SJCRH30 (cell line): ENCODE data around the gene NR2C2. TPM values are rescaled to one million over a fixed set of nuclear protein-coding genes. Genes with fewer than 3 reads are reported as not detected.

Source experiments
- DNase-seq, 2 experiments: peaks; one replicate each; pipeline ENCODE4 v3.0.0-alpha.2; 2015 to 2020
- H3K27ac ChIP-seq: fragments of 250-450 bp; sonication (Bioruptor Pico); 2 replicates; pipeline ENCODE4 v1.5.1; 2020; ENCODE audit warnings: mild to moderate bottlenecking, moderate library complexity
- H3K27me3 ChIP-seq: fragments of 250-450 bp; sonication (Bioruptor Pico); 2 replicates; pipeline ENCODE4 v1.5.1; 2020; ENCODE audit warnings: mild to moderate bottlenecking, moderate library complexity
- H3K36me3 ChIP-seq: fragments of 250-450 bp; sonication (Bioruptor Pico); 2 replicates; pipeline ENCODE4 v1.5.1; 2020; ENCODE audit warnings: mild to moderate bottlenecking, moderate library complexity
- H3K4me1 ChIP-seq: fragments of 250-450 bp; sonication (Bioruptor Pico); 2 replicates; pipeline ENCODE4 v1.5.1; 2020; ENCODE audit warnings: mild to moderate bottlenecking, moderate library complexity
- H3K4me3 ChIP-seq: fragments of 250-450 bp; sonication (Bioruptor Pico); 2 replicates; pipeline ENCODE4 v1.5.1; 2020; ENCODE audit warnings: mild to moderate bottlenecking, moderate library complexity
- H3K9me3 ChIP-seq: fragments of 250-450 bp; sonication (Bioruptor Pico); replicated peaks from 2 replicates; pipeline ENCODE4 v1.5.1; 2020; ENCODE audit warnings: mild to moderate bottlenecking, moderate library complexity
- total RNA-seq: library from RNA; depleted of rRNA; stranded (reverse); fragments of >200 nt; shearing (Covaris generic); gene quantifications from 2 replicates; pipeline ENCODE4 v1.2.3, GENCODE V29; 2014

The NR2C2 gene
- total RNA-seq, 1 experiment from 2014 or later = 27.2 TPM

DNA sequence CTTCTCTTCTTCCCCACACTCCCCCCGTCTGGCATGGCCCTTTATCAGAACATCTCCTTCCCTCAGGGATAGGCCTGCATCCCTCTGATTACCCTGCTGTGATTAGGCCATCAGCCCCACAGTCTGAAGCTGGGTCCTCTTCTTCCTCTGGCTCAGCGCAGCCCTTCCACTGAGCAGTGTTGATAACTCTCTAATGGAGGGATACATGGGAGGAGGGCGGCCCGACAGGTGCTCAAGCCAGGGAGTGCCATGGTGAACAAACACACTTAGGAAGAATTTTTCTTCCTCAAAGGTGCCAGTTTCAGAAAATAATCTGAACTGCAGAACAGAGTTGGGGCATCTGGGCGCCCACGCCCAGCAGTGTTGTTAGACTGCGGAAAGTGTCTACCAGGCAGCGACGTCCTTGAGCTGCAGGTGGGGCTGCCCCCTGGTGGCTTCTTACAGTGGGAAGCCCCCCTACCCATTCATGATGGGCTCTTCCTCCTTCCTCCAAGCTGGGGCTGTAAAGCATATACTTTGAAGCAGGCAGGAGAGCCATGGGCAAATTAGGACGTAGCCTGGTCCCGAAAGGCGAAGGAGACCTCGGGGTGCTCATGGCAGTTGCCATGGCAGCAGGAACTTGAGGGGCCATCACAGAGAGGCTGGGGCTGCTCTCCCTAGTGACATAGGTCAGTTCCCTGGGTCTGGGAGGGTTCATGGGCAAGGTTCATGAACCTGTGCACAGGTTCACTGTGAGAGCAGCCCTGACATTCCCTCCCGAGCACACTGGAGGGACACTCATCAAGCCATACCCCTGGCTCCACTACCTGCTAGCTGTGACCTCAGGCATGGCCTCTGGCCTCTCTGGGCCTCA is 33.2 kb upstream of the NR2C2 start:
- Histone ChIP-seq H3K4me1 (no peaks in the 10 kb centered on the region), H3K9me3 (no peaks in the 10 kb centered on the region), H3K36me3 (no peaks in the 10 kb centered on the region), H3K27ac (no peak overlapping the region), H3K27me3 (0 out of 2 replicates have a peak, but pooled peaks cover 2% of the 10 kb centered on the region), H3K4me3 (no peak overlapping the region)
- no peak for DNase-seq

- H3K9me3 ChIP-seq = no peaks in the 10 kb centered on the region
- no peaks in the 10 kb centered on the region for H3K4me1 ChIP-seq
- no peak overlapping the region for H3K27ac ChIP-seq
- 0 out of 2 replicates have a peak, but pooled peaks cover 2% of the 10 kb centered on the region for H3K27me3 ChIP-seq
- no peak for DNase-seq
- no peak overlapping the region for H3K4me3 ChIP-seq
- no peaks in the 10 kb centered on the region for H3K36me3 ChIP-seq
Measured at GRCh38 chr3:14914779-14915117, 32.6 kb upstream of the NR2C2 start.

GRCh38 chr3:14915636-14916222 is 31.7 kb upstream of the NR2C2 start:
- Histone ChIP-seq H3K36me3 (no peaks in the 10 kb centered on the region), H3K9me3 (no peaks in the 10 kb centered on the region), H3K27ac (no peak overlapping the region), H3K4me3 (no peak overlapping the region), H3K27me3 (0 out of 2 replicates have a peak, but pooled peaks cover 2% of the 10 kb centered on the region), H3K4me1 (no peaks in the 10 kb centered on the region)
- DNase-seq = no peak

- Histone ChIP-seq H3K4me3 (no peak overlapping the region), H3K36me3 (no peaks in the 10 kb centered on the region), H3K4me1 (no peaks in the 10 kb centered on the region), H3K9me3 (no peaks in the 10 kb centered on the region), H3K27me3 (0 out of 2 replicates have a peak, but pooled peaks cover 2% of the 10 kb centered on the region), H3K27ac (no peak overlapping the region)
- DNase-seq = no peak
Measured at GRCh38 chr3:14918356-14918860, 29.0 kb upstream of the NR2C2 start.

- H3K4me1 ChIP-seq = no peaks in the 10 kb centered on the region
- DNase-seq = no peak
- no peaks in the 10 kb centered on the region for H3K36me3 ChIP-seq
- no peak overlapping the region for H3K4me3 ChIP-seq
- H3K27ac ChIP-seq = no peak overlapping the region
- no peaks in the 10 kb centered on the region for H3K9me3 ChIP-seq
- peaks cover 7% of the 10 kb centered on the region; the same call in 1 of the 2 replicates for H3K27me3 ChIP-seq
Measured at GRCh38 chr3:14920536-14920935, 26.8 kb upstream of the NR2C2 start.

GRCh38 chr3:14921034-14921616 is 26.3 kb upstream of the NR2C2 start:
- Histone ChIP-seq H3K9me3 (no peaks in the 10 kb centered on the region), H3K27ac (no peak overlapping the region), H3K4me3 (no peak overlapping the region), H3K27me3 (peaks cover 7% of the 10 kb centered on the region; the same call in 1 of the 2 replicates), H3K4me1 (no peaks in the 10 kb centered on the region), H3K36me3 (no peaks in the 10 kb centered on the region)
- DNase-seq = peak; percentile 69 to 83

GRCh38 chr3:14921811-14922705 is 25.3 kb upstream of the NR2C2 start:
- DNase-seq = no peak
- Histone ChIP-seq H3K4me1 (no peaks in the 10 kb centered on the region), H3K27me3 (peaks cover 7% of the 10 kb centered on the region; the same call in 1 of the 2 replicates), H3K27ac (no peak overlapping the region), H3K4me3 (no peak overlapping the region), H3K9me3 (no peaks in the 10 kb centered on the region), H3K36me3 (no peaks in the 10 kb centered on the region)

GRCh38 chr3:14922863-14923262 is 24.5 kb upstream of the NR2C2 start:
- Histone ChIP-seq H3K4me1 (no peaks in the 10 kb centered on the region), H3K27ac (no peak overlapping the region), H3K4me3 (no peak overlapping the region), H3K36me3 (no peaks in the 10 kb centered on the region), H3K27me3 (peaks cover 7% of the 10 kb centered on the region; the same call in 1 of the 2 replicates), H3K9me3 (no peaks in the 10 kb centered on the region)
- DNase-seq = no peak

DNA sequence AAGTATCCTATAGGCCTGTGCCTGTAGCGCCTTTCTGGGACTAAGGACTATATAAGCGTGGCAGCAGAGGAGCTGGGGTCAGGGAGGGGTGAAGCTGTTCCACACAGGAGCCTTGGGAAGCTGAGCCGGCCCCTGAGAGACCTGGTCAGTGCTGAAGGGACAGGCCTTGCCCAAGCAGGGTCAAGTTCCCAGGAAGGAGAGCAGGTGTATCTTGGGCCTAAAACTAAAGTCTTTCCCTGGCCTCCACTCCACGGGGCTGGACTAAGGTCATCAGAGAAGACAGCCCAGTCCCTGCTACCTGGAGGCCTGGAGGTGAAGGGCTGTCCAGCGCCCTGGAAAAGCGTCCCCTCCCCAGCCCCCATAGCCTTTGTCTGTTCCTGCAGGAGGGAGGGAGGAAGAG is 23.9 kb upstream of the NR2C2 start:
- no peak for DNase-seq
- Histone ChIP-seq H3K27me3 (peaks cover 5% of the 10 kb centered on the region; the same call in 1 of the 2 replicates), H3K4me3 (no peak overlapping the region), H3K9me3 (no peaks in the 10 kb centered on the region), H3K27ac (no peak overlapping the region), H3K4me1 (no peaks in the 10 kb centered on the region), H3K36me3 (no peaks in the 10 kb centered on the region)

GRCh38 chr3:14925729-14926591 is 21.4 kb upstream of the NR2C2 start:
- H3K27ac ChIP-seq = no peak overlapping the region
- H3K4me3 ChIP-seq = no peak overlapping the region
- DNase-seq = peak; percentile 18 to 76
- H3K27me3 ChIP-seq = peaks cover 6% of the 10 kb centered on the region; the same call in 1 of the 2 replicates
- H3K4me1 ChIP-seq = no peaks in the 10 kb centered on the region
- H3K9me3 ChIP-seq = no peaks in the 10 kb centered on the region
- H3K36me3 ChIP-seq = no peaks in the 10 kb centered on the region

GRCh38 chr3:14926592-14926991 is 20.8 kb upstream of the NR2C2 start:
- Histone ChIP-seq H3K9me3 (no peaks in the 10 kb centered on the region), H3K4me1 (no peaks in the 10 kb centered on the region), H3K36me3 (no peaks in the 10 kb centered on the region), H3K27me3 (peaks cover 10% of the 10 kb centered on the region; the same call in 1 of the 2 replicates), H3K4me3 (no peak overlapping the region), H3K27ac (no peak overlapping the region)
- DNase-seq = no peak

DNA sequence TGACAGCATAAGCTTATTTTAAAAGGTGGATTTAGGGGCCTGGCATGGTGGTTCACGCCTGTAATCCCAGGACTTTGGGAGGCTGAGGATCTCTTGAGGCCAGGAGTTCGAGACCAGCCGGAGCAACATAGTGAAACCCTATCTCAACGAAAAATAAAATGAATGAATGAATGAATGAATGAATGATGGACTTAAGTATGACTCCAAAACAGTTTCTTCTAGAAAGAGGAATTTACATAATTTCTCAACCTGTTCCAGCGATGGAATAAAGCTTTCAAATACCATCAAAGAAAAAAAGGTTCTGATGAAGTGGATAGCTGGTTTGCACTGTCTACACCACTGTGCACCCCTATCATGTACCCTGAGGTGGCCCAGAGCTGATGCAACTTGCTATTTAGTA is 20.1 kb upstream of the NR2C2 start:
- Histone ChIP-seq H3K9me3 (no peaks in the 10 kb centered on the region), H3K27ac (no peak overlapping the region), H3K27me3 (peaks cover 10% of the 10 kb centered on the region; the same call in 1 of the 2 replicates), H3K4me3 (no peak overlapping the region), H3K4me1 (no peaks in the 10 kb centered on the region), H3K36me3 (no peaks in the 10 kb centered on the region)
- no peak for DNase-seq

- no peak overlapping the region for H3K4me3 ChIP-seq
- H3K9me3 ChIP-seq = no peaks in the 10 kb centered on the region
- no peak overlapping the region for H3K27ac ChIP-seq
- no peak for DNase-seq
- peaks cover 5% of the 10 kb centered on the region; the same call in 1 of the 2 replicates for H3K27me3 ChIP-seq
- no peaks in the 10 kb centered on the region for H3K4me1 ChIP-seq
- H3K36me3 ChIP-seq = no peaks in the 10 kb centered on the region
Measured at GRCh38 chr3:14929310-14930074, 17.9 kb upstream of the NR2C2 start.
